Measurements from ENCODE around the gene DBP. TPM values are rescaled to one million over a fixed set of nuclear protein-coding genes. Genes with fewer than 3 reads are reported as not detected.

The DBP gene
- total RNA-seq, 4 donors from 2014 or later: 2.4 to 20.1 (median 10.1) TPM

DNA sequence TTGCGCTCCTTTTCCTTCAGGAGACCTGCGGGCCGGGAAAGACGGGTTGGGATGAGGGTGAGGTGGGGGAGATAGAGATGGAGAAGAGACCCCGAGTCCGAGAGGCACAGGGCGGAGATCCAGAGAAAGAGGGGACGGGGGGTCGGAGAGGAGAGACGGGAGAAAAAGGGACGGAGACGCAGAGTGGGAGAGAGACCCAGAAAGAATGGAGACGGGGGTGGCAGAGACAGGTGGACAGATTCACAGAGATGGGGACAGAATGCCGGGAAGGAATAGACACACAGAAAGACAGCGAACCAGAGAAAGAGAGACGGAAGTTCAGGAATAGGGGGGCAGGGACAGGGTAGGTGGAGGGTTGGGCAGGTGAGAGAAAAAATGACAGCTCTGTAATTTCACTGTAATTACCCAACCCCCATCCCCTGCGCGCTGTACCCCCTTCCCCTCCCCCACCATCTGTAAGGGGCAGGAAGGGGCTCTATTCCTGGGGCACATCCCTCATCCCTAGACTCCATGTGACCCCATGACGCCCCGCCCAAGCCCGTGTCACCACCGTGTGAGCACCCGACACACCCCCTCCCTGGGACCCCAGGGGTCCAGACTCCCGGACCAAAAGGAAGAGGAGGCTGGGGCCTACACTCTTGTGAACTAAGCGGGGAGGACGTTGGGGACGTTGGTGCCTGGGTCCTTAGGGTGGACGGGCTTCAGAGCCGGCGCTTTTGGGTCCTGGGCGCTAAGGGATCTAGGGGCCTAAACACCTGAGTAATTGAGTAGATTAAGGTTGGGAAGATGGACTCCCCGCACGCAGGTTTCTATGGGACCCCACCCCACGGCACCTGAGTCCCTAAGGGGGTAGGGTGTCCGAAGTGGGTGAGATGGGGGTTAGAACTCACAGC, 967 bp downstream of the DBP start:
- H3K27ac ChIP-seq: peak overlapping the region; percentile 94 to 99 (median 99)
- no peak for DNase-seq (ENCODE audit: low spot score in 2 of 2)
- H3K4me1 ChIP-seq: peaks cover 0 to 65% (median 40%) of the 10 kb centered on the region in 4 donors
- no peak for TF ChIP-seq POLR2A (IDR thresholded peaks at IDR 0.05)
- peak overlapping the region; percentile 32 to 85 (median 60) for H3K4me3 ChIP-seq
- peaks cover 0 to 14% (median 0%) of the 10 kb centered on the region in 3 donors for H3K36me3 ChIP-seq
- H3K27me3 ChIP-seq: no peaks in the 10 kb centered on the region
- 4 to 5% methylated on average over 30 to 35 of the region's 35 CpGs for WGBS, 2 donors
- no peaks in the 10 kb centered on the region for H3K9me3 ChIP-seq

- 1 to 2% methylated on average over 28 to 48 of the region's 67 CpGs for WGBS, 2 donors
- TF ChIP-seq POLR2A (IDR thresholded peaks at IDR 0.05) (peak in 1 of 2 donors; percentile 85), EP300 (IDR thresholded peaks at IDR 0.05) (peak in 1 of 2 donors; percentile 68)
- TF ChIP-seq, protein P1, sequence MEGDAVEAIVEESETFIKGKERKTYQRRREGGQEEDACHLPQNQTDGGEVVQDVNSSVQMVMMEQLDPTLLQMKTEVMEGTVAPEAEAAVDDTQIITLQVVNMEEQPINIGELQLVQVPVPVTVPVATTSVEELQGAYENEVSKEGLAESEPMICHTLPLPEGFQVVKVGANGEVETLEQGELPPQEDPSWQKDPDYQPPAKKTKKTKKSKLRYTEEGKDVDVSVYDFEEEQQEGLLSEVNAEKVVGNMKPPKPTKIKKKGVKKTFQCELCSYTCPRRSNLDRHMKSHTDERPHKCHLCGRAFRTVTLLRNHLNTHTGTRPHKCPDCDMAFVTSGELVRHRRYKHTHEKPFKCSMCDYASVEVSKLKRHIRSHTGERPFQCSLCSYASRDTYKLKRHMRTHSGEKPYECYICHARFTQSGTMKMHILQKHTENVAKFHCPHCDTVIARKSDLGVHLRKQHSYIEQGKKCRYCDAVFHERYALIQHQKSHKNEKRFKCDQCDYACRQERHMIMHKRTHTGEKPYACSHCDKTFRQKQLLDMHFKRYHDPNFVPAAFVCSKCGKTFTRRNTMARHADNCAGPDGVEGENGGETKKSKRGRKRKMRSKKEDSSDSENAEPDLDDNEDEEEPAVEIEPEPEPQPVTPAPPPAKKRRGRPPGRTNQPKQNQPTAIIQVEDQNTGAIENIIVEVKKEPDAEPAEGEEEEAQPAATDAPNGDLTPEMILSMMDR (IDR thresholded peaks at IDR 0.05): no peak
- DNase-seq (ENCODE audit: low spot score in 2 of 2): peak; percentile 70 to 76
- H3K9me3 ChIP-seq: no peaks in the 10 kb centered on the region
- H3K27me3 ChIP-seq: no peaks in the 10 kb centered on the region
- H3K36me3 ChIP-seq: peaks cover 0 to 22% (median 0%) of the 10 kb centered on the region in 3 donors
- H3K27ac ChIP-seq: peak overlapping the region; percentile 94 to 99 (median 99)
- H3K4me3 ChIP-seq: peak overlapping the region; percentile 32 to 85 (median 60)
- peaks cover 0 to 73% (median 47%) of the 10 kb centered on the region in 4 donors for H3K4me1 ChIP-seq
These were observed 1.8 kb downstream of the DBP start for GRCh38 chr19:48635263-48635965.

- WGBS, 2 donors: 3 to 6% methylated on average over 28 to 37 of the region's 37 CpGs
- Histone ChIP-seq H3K27ac (peak overlapping the region; percentile 94 to 99 (median 99)), H3K27me3 (no peaks in the 10 kb centered on the region), H3K36me3 (peaks cover 0 to 29% (median 0%) of the 10 kb centered on the region in 3 donors), H3K4me1 (peaks cover 0 to 81% (median 52%) of the 10 kb centered on the region in 4 donors), H3K9me3 (no peaks in the 10 kb centered on the region), H3K4me3 (peak overlapping the region; percentile 18 to 85 (median 60))
- TF ChIP-seq POLR2A (IDR thresholded peaks at IDR 0.05) (peak; percentile 28 to 78), EP300 (IDR thresholded peaks at IDR 0.05) (peak; percentile 96 to 98)
- TF ChIP-seq, protein P1 (IDR thresholded peaks at IDR 0.05): peak in 1 of 5 experiments; percentile 39
- DNase-seq (ENCODE audit: low spot score in 2 of 2): peak; percentile 97 to 98
These were observed 2.5 kb downstream of the DBP start for GRCh38 chr19:48634424-48635262.

- peaks cover 0 to 36% (median 0%) of the 10 kb centered on the region in 3 donors for H3K36me3 ChIP-seq
- H3K27me3 ChIP-seq: no peaks in the 10 kb centered on the region
- H3K4me1 ChIP-seq: peaks cover 0 to 84% (median 51%) of the 10 kb centered on the region in 4 donors
- no peak for DNase-seq (ENCODE audit: low spot score in 2 of 2)
- TF ChIP-seq EP300 (IDR thresholded peaks at IDR 0.05) (no peak), POLR2A (IDR thresholded peaks at IDR 0.05) (no peak)
- TF ChIP-seq, protein P1 (IDR thresholded peaks at IDR 0.05): no peak
- WGBS, 2 donors: 39% methylated on average over 7 of the region's 7 CpGs
- peak overlapping the region; percentile 94 to 99 (median 99) for H3K27ac ChIP-seq
- peak overlapping the region in 2 of 4 donors; percentile 30 to 85 for H3K4me3 ChIP-seq
- H3K9me3 ChIP-seq: no peaks in the 10 kb centered on the region
These were observed 3.2 kb downstream of the DBP start for GRCh38 chr19:48634036-48634342.
